ENCODE results near the gene FOXP1. TPM values are rescaled to one million over a fixed set of nuclear protein-coding genes. Genes with fewer than 3 reads are reported as not detected.
A peak's percentile ranks its signal among the peaks of the same experiment; 100 is the strongest.

FOXP1 gene
- total and polyA plus RNA-seq, 2 of the 13 experiments (the other 11 are each of a cell fraction or from before 2014, with no cell fraction given), result 40.4 to 59.0 TPM

GRCh38 chr3:71152892-71153265, 430.6 kb downstream of the FOXP1 start (continued):
- TF ChIP-seq ZHX2 (IDR thresholded peaks at IDR 0.05; ENCODE audit: low read depth), result no peak
- TF ChIP-seq ZHX2 (CRISPR knock-in tag; IDR thresholded peaks at IDR 0.05; ENCODE audit: borderline replicate concordance), result no peak
- no peak for TF ChIP-seq NCOR1 (IDR thresholded peaks at IDR 0.05; ENCODE audit: borderline replicate concordance, low read length)
- TF ChIP-seq MIER2 (CRISPR knock-in tag; IDR thresholded peaks at IDR 0.05), result peak; percentile 19; the same call in 1 of the 2 replicates
- TF ChIP-seq ZNF7 (CRISPR knock-in tag; IDR thresholded peaks at IDR 0.05), result 0 out of 2 replicates have a peak, but pooled peaks have one; percentile 11
- TF ChIP-seq ATF5 (CRISPR knock-in tag; IDR thresholded peaks at IDR 0.05; ENCODE audit: low read depth), result no peak
- no peak for TF ChIP-seq RFX1 (IDR thresholded peaks at IDR 0.05)
- no peak for TF ChIP-seq ZNF883 (CRISPR knock-in tag; IDR thresholded peaks at IDR 0.05; ENCODE audit: not compliant biosample characterization)
- TF ChIP-seq ZSCAN30 (CRISPR knock-in tag; IDR thresholded peaks at IDR 0.05), result no peak
- TF ChIP-seq MATR3 (CRISPR knock-in tag; IDR thresholded peaks at IDR 0.05), result no peak
- no peak for TF ChIP-seq ZNF10 (CRISPR knock-in tag; IDR thresholded peaks at IDR 0.05; ENCODE audit: borderline replicate concordance, low read depth)
- no peak for TF ChIP-seq ATF6 (CRISPR knock-in tag; conservative IDR thresholded peaks at IDR 0.05)
- TF ChIP-seq ATF7 (IDR thresholded peaks at IDR 0.05), result no peak
- TF ChIP-seq ATF7 (CRISPR knock-in tag; IDR thresholded peaks at IDR 0.05), result peak; percentile 59; the same call in 1 of the 2 replicates
- TF ChIP-seq ISL2 (CRISPR knock-in tag; IDR thresholded peaks at IDR 0.05), result peak; percentile 95
- TF ChIP-seq ZNF766 (CRISPR knock-in tag; IDR thresholded peaks at IDR 0.05; ENCODE audit: borderline replicate concordance), result peak; percentile 77; the same call in 1 of the 2 replicates
- TF ChIP-seq SP5 (CRISPR knock-in tag; IDR thresholded peaks at IDR 0.05; ENCODE audit: borderline replicate concordance, low read depth), result peak; percentile 84
- TF ChIP-seq SRF (IDR thresholded peaks at IDR 0.05; ENCODE audit: low read depth, low read length), result no peak
- TF ChIP-seq FIP1L1 (IDR thresholded peaks at IDR 0.05; ENCODE audit: borderline replicate concordance, insufficient read depth, low read depth, low read length), result no peak
- no peak for TF ChIP-seq ZBTB1 (CRISPR knock-in tag; IDR thresholded peaks at IDR 0.05; ENCODE audit: borderline replicate concordance)
- no peak for TF ChIP-seq ZNF550 (CRISPR knock-in tag; IDR thresholded peaks at IDR 0.05; ENCODE audit: borderline replicate concordance)
- no peak for TF ChIP-seq RFXANK (CRISPR knock-in tag; IDR thresholded peaks at IDR 0.05)
